DND-41 (cell line): ENCODE measurements around the gene GPR50.

Experiments
- EZH2 ChIP-seq: IDR thresholded peaks from 3 replicates; pipeline ENCODE4 v1.6.1; 2012; ENCODE audit warnings: borderline replicate concordance, low read depth, mild to moderate bottlenecking, moderate library complexity, low read length, inconsistent platforms; ENCODE audit not compliant: severe bottlenecking
- TF ChIP-seq, protein P1 (sequence below): IDR thresholded peaks from 2 replicates; pipeline ENCODE4 v1.5.1; 2012; ENCODE audit warnings: borderline replicate concordance, low read length, moderate library complexity, mild to moderate bottlenecking; ENCODE audit not compliant: poor library complexity, severe bottlenecking; ENCODE audit errors: extremely low read depth

DNA sequence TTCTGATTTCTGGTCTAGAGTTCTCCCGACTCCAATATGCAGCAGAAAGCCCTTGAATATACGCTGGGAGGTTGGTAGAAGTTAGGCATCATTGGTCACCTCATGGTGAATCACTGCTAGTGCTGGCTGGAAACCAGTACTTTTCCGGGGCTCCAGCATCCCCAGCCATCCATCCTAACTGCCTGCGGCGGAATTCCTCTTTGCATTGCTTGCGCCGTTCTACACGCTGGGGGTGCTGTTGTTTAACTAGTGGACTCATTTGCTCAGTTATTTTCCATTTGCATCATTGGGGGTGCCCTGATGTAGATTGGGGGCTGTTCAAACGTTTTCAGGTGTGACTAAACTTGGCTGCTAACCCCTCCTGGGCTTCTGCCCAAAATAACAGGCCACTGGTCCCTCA is 23.3 kb upstream of the GPR50 start:
- TF ChIP-seq, protein P1, sequence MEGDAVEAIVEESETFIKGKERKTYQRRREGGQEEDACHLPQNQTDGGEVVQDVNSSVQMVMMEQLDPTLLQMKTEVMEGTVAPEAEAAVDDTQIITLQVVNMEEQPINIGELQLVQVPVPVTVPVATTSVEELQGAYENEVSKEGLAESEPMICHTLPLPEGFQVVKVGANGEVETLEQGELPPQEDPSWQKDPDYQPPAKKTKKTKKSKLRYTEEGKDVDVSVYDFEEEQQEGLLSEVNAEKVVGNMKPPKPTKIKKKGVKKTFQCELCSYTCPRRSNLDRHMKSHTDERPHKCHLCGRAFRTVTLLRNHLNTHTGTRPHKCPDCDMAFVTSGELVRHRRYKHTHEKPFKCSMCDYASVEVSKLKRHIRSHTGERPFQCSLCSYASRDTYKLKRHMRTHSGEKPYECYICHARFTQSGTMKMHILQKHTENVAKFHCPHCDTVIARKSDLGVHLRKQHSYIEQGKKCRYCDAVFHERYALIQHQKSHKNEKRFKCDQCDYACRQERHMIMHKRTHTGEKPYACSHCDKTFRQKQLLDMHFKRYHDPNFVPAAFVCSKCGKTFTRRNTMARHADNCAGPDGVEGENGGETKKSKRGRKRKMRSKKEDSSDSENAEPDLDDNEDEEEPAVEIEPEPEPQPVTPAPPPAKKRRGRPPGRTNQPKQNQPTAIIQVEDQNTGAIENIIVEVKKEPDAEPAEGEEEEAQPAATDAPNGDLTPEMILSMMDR: no peak
- no peak for TF ChIP-seq EZH2
